Aortic smooth muscle cell (primary cell): ENCODE data around the gene CPED1. TPM values are rescaled to one million over a fixed set of nuclear protein-coding genes. Genes with fewer than 3 reads are reported as not detected.

Experiments
- total RNA-seq: library from RNA; depleted of rRNA; stranded (reverse); fragments of >200 nt; gene quantifications from 2 replicates; pipeline ENCODE4 v1.2.3, GENCODE V29; 2014

Gene CPED1
- total RNA-seq = 94.2 and 162 TPM in 2 replicates

GRCh38 chr7:120988591-120989256 is at the start of gene CPED1:
TSS of gene CPED1 (plus strand) at chr7:120988711. CDS start at chr7:120989622, 911 bp downstream.

GRCh38 chr7:120950539-120951308 is 37.8 kb upstream of the CPED1 start, which contains the start of gene ING3:
TSS of gene ING3 (plus strand) at chr7:120950777. CDS start at chr7:120950897, 120 bp downstream.

GRCh38 chr7:121328508-121329190 is 340.1 kb downstream of the CPED1 start, which contains the start of gene WNT16:
TSS of gene WNT16 (plus strand) at chr7:121329000. CDS start at chr7:121329293, 293 bp downstream.

Other genes with a start within 250 kb of the CPED1 start
- 2.2 and 4.0 TPM in 2 replicates for gene TSPAN12, start 130.6 kb upstream of the CPED1 start, total RNA-seq
- 11.2 and 15.4 TPM in 2 replicates for gene ING3, start 37.9 kb upstream of the CPED1 start, total RNA-seq